WERI-Rb-1 (cell line): Measurements from ENCODE around the gene IQGAP2.
"Not testable (repeated sequence)": the region's sequence is repeated elsewhere in the genome, so short reads cannot be mapped to it uniquely, and the experiment has no call there.

ENCODE experiments used
- DNase-seq: peaks from one replicate; pipeline ENCODE4 v3.0.0-alpha.2; 2020
- H3K27ac ChIP-seq: fragments of 250-450 bp; sonication (Bioruptor Pico); 2 replicates; pipeline ENCODE4 v1.5.1; 2020; ENCODE audit warnings: mild to moderate bottlenecking, moderate library complexity
- H3K27me3 ChIP-seq: fragments of 250-450 bp; sonication (Bioruptor Pico); 2 replicates; pipeline ENCODE4 v1.5.1; 2021; ENCODE audit warnings: mild to moderate bottlenecking, low read depth, moderate library complexity; ENCODE audit not compliant: insufficient read depth, severe bottlenecking
- H3K36me3 ChIP-seq: fragments of 250-450 bp; sonication (Bioruptor Pico); 2 replicates; pipeline ENCODE4 v1.5.1; 2020; ENCODE audit warnings: mild to moderate bottlenecking, moderate library complexity
- H3K4me3 ChIP-seq: 2 replicates; pipeline ENCODE4 v1.5.1; 2011; ENCODE audit warnings: low read depth, mild to moderate bottlenecking, control low read depth, low read length
- H3K9me3 ChIP-seq: fragments of 250-450 bp; sonication (Bioruptor Pico); 2 replicates; pipeline ENCODE4 v1.5.1; 2021; ENCODE audit warnings: mild to moderate bottlenecking, moderate library complexity; ENCODE audit not compliant: severe bottlenecking
- TF ChIP-seq, protein P1 (sequence below): IDR thresholded peaks from 2 replicates; pipeline ENCODE4 v1.5.1; 2011; ENCODE audit warnings: low read depth, mild to moderate bottlenecking, control low read depth, inconsistent platforms, low read length

The IQGAP2 gene

DNA sequence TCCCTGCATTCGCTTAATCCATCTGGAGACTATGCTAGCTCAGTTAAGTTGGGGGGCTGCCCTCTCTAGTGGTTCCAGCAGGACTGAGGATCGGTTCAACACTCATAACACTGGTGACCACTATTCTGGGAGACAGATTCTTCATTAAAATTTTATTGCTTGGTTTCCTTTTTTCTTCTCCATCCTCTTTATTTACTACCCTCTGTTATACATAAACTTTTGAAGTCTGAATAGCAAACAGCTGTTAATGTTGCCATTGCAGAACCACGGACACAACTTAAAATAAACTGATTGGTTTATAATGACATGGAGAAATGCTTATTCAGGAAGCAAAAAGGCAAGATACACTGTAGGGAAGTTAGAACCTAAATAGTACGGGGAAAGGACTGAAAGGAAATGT lies 22.1 kb downstream of the IQGAP2 start:
- Histone ChIP-seq H3K4me3 (no peak overlapping the region), H3K9me3 (no peaks in the 10 kb centered on the region), H3K27me3 (no peaks in the 10 kb centered on the region), H3K27ac (no peak overlapping the region), H3K36me3 (no peaks in the 10 kb centered on the region)
- no peak for DNase-seq
- TF ChIP-seq, protein P1, sequence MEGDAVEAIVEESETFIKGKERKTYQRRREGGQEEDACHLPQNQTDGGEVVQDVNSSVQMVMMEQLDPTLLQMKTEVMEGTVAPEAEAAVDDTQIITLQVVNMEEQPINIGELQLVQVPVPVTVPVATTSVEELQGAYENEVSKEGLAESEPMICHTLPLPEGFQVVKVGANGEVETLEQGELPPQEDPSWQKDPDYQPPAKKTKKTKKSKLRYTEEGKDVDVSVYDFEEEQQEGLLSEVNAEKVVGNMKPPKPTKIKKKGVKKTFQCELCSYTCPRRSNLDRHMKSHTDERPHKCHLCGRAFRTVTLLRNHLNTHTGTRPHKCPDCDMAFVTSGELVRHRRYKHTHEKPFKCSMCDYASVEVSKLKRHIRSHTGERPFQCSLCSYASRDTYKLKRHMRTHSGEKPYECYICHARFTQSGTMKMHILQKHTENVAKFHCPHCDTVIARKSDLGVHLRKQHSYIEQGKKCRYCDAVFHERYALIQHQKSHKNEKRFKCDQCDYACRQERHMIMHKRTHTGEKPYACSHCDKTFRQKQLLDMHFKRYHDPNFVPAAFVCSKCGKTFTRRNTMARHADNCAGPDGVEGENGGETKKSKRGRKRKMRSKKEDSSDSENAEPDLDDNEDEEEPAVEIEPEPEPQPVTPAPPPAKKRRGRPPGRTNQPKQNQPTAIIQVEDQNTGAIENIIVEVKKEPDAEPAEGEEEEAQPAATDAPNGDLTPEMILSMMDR = no peak

DNA sequence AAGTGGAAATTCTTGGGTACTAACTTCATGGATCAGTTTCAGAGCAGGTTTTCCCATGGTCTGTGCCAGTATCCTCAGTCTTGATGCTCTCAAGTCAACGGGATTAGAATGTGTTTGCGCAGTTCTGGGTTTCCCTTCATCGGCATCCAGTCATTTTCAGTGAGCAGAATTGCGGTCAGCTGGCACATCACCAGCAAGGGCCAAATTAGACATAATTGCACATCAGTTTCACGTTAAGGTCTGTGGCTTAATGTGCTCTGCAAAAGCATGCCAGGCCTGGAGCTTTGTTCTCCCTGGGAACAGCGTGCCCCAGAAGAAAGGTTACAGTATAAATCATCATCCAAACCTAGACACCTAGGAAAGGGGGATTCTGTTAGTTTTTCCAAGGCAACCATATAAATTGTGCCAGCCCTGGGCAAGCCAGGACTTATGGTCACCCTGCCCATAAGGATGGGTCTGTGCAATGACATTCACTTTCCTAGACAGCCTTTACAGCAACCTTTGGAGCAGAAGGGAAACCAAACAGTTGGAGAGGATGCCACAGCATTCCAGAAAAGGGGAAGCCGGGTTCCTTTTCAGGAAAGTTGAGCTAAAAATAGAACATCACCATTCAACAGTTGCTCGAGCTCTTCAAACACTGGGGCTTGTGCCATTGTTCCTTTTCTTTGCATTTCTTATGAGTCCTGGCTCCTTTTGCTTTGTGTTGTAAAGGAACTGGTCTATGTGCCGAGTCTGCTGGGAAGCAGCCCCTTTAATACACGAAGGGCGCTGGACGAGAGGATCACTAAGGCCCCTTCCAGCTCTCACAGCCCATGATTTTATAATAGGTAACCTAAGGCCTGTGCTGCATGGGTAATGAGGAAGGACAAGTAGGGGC lies 23.1 kb downstream of the IQGAP2 start:
- Histone ChIP-seq H3K36me3 (no peaks in the 10 kb centered on the region), H3K27me3 (no peaks in the 10 kb centered on the region), H3K4me3 (no peak overlapping the region), H3K9me3 (no peaks in the 10 kb centered on the region), H3K27ac (no peak overlapping the region)
- DNase-seq = no peak
- TF ChIP-seq, protein P1 = no peak

DNA sequence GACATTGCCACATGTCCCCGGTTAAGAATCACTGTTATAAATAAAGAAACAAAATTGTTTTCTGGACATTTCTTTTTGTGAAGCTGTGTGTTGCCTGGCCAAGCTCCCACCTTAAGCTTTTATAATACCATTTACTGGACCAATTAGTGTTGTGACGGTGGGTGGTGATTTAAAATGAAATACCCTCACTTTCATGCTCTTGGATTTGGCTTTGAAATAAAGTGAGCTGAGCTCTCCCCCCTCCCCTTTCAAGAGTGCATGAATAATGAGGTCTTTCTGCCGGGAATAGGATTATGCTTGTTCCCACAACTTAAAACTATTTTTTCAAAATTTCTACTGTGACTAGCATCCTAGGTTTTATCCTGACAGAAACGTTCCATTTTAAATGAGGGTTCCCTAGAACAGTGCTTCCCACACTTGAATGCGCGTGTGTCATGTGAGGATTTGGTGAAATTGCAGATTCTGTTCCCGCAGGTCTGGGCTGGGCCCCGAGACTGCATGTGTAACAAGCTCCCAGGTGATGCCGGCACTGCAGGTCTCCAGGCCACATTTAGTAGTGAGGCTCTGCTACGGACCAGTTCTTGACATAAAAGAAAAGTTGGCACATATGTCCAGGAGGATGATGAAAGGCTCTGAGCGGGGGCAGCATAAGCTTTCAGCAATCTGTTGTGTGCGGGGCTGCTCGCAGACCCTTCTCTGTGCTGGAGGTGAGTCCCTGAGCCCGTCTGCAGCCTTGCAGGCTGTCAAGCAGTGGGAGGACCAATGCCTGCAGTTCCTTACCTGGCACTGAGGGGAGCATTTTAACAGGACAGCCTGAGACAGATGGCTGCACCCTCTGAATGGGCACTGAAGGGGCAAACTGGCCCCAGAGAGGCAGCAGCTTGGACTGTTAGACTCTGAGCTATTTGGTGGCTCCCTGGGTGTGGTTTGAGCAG lies 24.4 kb downstream of the IQGAP2 start:
- H3K9me3 ChIP-seq = no peaks in the 10 kb centered on the region
- DNase-seq = peak; percentile 62
- H3K36me3 ChIP-seq = no peaks in the 10 kb centered on the region
- no peak overlapping the region for H3K4me3 ChIP-seq
- H3K27ac ChIP-seq = peak overlapping the region; percentile 11
- TF ChIP-seq, protein P1 = no peak
- H3K27me3 ChIP-seq = no peaks in the 10 kb centered on the region

DNA sequence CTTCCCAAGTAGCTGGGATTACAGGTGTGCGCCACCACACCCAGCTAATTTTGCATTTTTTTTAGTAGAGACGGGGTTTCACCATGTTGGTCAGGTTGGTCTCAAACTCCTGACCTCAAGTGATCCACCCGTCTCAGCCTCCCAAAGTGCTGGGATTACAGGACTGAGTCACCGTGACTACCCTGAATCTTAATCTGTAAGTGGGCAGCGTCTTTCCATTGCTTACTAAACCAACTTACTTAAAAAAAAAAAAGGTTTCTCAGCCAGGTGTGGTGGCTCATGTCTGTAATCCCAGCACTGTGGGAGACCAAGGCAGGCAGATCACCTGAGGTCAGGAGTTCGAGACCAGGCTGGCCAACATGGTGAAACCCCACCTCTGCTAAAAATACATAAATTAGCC lies 25.5 kb downstream of the IQGAP2 start:
- not testable (repeated sequence) for H3K27ac ChIP-seq, H3K27me3 ChIP-seq, H3K4me3 ChIP-seq, DNase-seq, H3K36me3 ChIP-seq, H3K9me3 ChIP-seq

DNA sequence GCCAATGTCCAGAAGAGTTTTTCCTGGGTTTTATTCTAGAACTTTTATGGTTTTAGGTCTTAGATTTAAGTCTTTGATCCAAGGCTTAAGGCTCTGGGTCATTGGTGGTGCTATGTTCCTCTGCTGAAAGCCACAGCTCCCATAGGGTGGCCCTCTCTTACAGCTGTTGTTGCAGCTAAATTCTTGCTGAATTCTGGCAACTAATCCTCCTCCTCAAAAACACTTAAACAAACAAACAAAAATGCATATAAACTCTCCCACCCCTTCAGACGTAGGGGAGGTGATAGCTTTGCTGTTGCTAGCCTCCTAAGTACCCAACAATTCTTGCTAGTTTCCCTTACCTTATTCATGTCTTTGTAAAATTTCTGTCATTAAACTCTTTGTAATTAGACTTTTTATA lies 30.2 kb downstream of the IQGAP2 start:
- Histone ChIP-seq H3K27me3 (no peaks in the 10 kb centered on the region), H3K27ac (no peak overlapping the region), H3K9me3 (peaks cover 2% of the 10 kb centered on the region), H3K36me3 (no peaks in the 10 kb centered on the region), H3K4me3 (no peak overlapping the region)
- TF ChIP-seq, protein P1 = no peak
- no peak for DNase-seq

DNA sequence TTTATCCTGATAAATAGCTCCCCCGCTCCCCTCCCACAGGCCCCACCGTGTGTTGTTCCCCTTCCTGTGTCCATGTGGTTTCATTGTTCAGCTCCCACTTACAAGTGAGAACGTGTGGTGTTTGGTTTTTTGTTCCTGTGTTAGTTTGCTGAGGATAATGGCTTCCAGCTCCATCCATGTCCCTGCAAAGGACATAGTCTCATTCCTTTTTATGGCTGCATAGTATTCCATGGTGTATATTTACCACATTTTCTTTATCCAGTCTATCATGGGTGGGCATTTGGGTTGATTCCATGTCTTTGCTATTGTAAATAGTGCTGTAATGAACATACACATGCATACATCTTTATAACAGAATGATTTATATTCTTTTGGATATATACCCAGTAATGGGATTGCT lies 34.4 kb downstream of the IQGAP2 start:
- H3K27me3 ChIP-seq, H3K9me3 ChIP-seq, H3K4me3 ChIP-seq, DNase-seq, H3K27ac ChIP-seq, H3K36me3 ChIP-seq: not testable (repeated sequence)
